ENCODE results near the gene CARMIL1.
A peak's percentile ranks its signal among the peaks of the same experiment; 100 is the strongest.

The CARMIL1 gene

GRCh38 chr6:25446830-25447569 lies 167.8 kb downstream of the CARMIL1 start:
- DNase-seq (ENCODE audit: low spot score): no peak

DNA sequence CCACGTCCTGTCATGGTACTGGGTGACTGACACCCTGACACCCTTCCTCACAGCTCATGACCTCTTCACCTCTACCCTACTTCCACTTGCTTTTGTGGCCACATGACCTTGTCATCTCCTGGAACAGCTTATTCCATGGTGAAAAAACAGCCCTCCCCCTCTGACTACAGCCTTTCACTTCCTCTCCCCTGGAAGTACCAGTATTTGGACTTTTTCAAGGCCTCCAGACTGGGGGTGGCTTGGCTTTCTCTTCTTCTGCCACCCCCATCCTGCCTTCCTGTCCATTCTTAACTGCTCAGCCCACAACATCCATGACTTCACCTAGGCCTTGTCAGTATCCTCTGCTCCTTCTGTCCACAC lies 168.4 kb downstream of the CARMIL1 start:
- DNase-seq (ENCODE audit: low spot score): no peak

GRCh38 chr6:25448965-25449538 lies 169.9 kb downstream of the CARMIL1 start:
- no peak for DNase-seq (ENCODE audit: low spot score)

- no peak for DNase-seq (ENCODE audit: low spot score)
Observed at GRCh38 chr6:25449774-25450173, 170.6 kb downstream of the CARMIL1 start.

DNA sequence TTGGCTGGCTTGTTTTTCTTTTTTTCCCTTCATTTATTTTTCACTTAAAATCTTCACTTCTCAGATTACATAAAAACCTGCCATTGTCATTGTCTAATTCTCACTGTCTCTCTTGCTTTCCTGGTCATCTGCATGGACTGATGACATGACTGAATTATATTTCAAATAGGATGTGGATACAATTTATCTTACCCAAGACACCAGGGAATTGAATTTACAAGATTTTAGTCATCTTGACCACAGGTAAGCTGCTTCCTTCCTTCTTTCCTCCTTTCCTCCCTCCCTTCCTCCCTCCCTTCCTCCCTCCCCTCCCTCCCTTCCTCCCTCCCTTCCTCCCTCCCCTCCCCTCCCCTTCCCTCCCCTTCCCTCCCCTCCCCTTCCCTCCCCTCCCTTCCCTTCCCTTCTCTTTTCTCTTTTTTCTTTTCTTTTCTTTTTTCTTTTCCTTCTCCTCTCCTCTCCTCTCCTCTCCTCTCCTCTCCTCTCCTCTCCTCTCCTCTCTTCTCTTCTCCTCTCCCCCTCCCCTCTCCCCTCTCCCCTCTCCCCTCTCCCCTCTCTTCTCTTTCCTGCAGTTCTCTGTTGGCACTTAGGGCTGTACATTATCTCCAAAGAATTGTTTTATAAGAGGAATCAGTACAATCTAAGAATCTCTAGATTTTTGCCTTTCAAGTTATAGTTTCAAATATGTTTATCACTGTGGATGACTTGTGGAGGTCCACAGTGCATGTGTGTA lies 171.5 kb downstream of the CARMIL1 start:
- DNase-seq (ENCODE audit: low spot score): peak; percentile 25

DNA sequence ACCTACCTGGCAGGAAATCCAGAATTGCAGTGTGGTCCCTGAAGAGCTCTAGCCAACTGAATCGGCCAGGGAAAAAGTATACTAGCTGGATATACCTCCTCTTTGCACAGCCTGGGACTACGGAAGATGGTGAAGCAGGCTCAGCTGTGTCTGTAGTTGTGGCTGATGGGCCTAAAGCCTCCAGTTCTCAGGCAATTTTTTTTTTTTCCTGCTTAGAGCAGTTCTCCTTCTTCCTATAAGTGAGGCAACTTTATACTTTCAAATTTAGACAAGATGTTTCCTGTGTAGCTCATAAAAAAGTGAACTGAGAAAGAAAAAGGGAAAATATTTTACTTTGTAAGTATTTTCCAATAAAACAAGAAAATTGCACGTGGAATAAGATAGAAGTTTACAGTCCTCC lies 172.9 kb downstream of the CARMIL1 start:
- DNase-seq (ENCODE audit: low spot score): no peak

- DNase-seq (ENCODE audit: low spot score): no peak
Observed at GRCh38 chr6:25453288-25453687, 174.1 kb downstream of the CARMIL1 start.

- no peak for DNase-seq (ENCODE audit: low spot score)
Observed at GRCh38 chr6:25454136-25454535, 175.0 kb downstream of the CARMIL1 start.

DNA sequence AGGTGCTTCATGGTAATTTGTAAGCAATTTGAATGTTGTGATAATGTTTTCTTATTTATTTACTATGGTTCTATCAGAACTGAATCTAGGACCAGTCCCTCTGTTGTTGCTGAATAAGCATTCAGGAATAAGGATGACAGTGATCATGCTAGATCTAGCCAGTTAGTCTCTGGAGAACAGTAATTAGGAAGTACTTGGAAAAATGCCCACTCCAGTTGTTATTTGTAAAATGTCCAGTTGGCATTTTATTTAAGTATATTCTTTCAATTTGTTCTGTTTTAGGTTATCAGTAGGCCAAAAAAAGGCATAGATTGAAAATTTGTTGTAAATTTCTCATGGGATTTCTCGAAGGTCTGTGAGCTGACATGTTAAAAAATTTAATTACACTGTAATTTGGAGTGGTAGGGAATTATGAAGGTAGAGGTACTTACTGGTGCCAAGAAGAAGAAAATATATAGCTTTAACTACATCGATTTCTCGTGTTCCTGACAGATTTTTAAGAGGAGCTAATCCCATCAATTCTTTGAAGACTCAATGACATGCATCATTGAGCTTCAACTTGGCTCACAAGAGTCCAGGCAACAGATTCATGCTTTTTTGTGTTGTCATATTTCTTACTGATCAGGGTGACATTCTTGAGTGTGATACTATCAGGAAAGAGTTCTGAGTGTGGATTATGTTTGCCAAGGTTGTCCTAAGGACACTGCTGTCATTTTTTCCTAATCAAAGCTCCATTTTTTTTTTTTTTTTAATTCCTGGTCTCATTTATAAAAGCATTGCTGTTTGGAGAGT lies 177.3 kb downstream of the CARMIL1 start:
- DNase-seq (ENCODE audit: low spot score): peak; percentile 63

GRCh38 chr6:25457516-25457915 lies 178.3 kb downstream of the CARMIL1 start:
- DNase-seq (ENCODE audit: low spot score): peak; percentile 55

DNA sequence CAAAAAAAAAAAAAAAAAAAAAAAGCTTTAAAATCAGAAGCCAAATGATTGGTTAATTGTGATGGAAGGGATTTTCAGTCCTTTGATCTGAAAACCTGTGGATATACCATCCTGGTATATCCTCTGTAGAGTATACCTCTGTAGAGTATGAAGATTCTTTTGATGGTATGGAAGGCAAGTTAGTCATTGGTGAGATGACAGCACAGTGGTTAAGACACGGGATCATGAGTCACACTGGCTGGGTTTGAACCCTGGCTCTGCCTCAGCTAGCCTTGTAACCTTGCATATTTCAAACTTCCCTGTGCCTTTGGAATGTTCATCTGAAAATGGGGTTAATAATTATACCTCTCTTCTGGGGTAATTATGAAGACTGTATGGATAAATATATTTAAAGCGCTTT lies 179.3 kb downstream of the CARMIL1 start:
- peak; percentile 94 for DNase-seq (ENCODE audit: low spot score)

GRCh38 chr6:25462235-25462897 lies 183.2 kb downstream of the CARMIL1 start:
- no peak for DNase-seq (ENCODE audit: low spot score)

- no peak for DNase-seq (ENCODE audit: low spot score)
Observed at GRCh38 chr6:25463441-25463840, 184.3 kb downstream of the CARMIL1 start.

- DNase-seq (ENCODE audit: low spot score): no peak
Observed at GRCh38 chr6:25464225-25464624, 185.1 kb downstream of the CARMIL1 start.

GRCh38 chr6:25465941-25466340 lies 186.8 kb downstream of the CARMIL1 start:
- DNase-seq (ENCODE audit: low spot score): no peak

DNA sequence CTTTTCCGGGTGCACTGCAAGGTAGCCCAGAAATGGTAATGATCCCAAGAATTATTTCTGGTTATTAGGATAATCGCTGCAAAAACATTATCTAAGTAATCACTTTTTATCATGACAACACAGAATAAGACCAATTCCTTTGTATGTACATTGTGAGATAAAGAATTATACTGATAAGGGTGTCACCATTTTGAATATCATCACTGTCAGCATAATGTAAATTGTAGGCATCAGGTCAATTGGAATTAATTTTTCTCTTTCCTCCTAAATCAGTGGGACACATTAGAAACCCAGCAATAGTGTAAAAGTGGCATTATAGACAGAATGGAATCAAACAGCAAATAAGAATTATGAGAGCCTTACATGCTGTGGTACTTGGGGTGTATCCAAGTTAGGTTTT lies 189.7 kb downstream of the CARMIL1 start:
- no peak for DNase-seq (ENCODE audit: low spot score)

DNA sequence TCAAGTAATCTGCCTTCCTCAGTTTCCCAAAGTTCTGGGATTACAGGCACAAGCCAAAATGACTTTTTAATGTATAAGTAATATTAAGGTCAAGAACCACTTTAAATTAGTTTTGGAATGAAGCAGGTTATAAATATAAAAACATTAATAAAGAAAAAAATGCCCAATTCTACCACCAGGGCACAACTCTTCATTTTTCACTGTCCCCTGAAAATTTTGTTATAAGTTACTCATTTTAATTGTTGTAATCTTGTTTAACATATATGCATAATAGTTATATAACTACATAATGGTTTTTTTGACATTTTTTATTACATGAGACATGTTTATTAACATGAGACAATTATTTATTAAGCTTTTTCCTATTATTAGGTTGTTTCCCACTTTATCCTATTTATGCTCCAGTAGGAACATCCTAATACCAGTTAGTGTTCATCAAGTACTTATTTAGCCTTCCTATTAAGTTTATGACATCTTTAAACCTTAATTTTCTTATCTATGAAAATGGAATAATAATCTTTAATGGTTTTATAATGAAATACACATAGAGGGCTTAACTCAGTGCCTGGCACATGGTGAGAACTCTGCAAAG lies 190.7 kb downstream of the CARMIL1 start:
- DNase-seq (ENCODE audit: low spot score): no peak

GRCh38 chr6:25472306-25472705 lies 193.1 kb downstream of the CARMIL1 start:
- no peak for DNase-seq (ENCODE audit: low spot score)

DNA sequence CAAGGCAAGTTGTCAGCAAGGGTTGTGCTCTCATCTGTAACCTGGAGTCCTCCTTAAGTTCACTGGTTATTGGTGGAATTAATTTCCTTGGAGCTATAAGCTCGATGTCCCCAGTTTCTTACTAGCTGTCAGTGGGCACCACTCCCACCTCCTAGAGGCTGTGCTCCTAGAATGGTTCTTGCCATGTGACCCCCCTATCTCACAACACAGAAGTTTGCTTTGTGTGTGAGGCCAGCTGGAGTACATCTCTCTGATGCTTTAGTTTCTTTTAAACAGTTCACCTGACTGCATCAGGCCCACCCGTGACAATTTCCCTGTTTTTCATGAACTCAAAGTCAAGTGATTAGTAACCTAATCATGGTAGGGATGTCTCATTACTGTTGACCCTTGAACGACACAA lies 193.7 kb downstream of the CARMIL1 start:
- no peak for DNase-seq (ENCODE audit: low spot score)

- no peak for DNase-seq (ENCODE audit: low spot score)
Observed at GRCh38 chr6:25473447-25473846, 194.3 kb downstream of the CARMIL1 start.

DNA sequence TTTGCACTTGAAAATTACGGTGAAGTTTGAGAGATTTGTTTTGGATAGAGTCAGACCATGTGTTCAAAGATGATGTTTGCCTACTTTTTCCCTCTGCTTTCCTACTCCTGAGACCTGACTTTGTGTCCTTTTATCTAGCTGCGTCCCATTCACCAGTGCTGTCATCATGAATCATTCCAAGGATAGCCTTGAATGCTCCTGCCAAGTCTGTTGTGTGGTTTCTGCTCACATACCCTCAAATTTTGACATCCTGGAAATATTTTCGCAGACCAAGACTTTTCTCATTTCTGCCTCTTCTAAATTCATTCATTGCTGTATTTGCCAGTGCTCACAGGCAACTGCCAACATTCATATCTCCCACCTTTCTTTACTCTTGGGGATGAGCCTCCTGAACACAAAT lies 197.0 kb downstream of the CARMIL1 start:
- DNase-seq (ENCODE audit: low spot score): peak; percentile 80

All from kidney tubule cell (primary cell).